Stimulated activated CD8-positive, alpha-beta memory T cell treated with anti-CD3 and anti-CD28 coated beads, Interleukin-12 subunit alpha, Interleukin-12 subunit beta, amount 100 ng/mL, for 4 hours (primary cell): Measurements from ENCODE around the gene FAM8A1.

ENCODE experiments used
- DNase-seq: peaks from one replicate; pipeline ENCODE4 v3.0.0-alpha.2; 2020; ENCODE audit warnings: low read depth

Gene FAM8A1

GRCh38 chr6:17601386-17601703 is 1.2 kb downstream of the FAM8A1 start:
- DNase-seq, result no peak

- DNase-seq, result no peak
Measured at GRCh38 chr6:17602888-17603287, 2.8 kb downstream of the FAM8A1 start.

GRCh38 chr6:17606606-17607005 is 6.5 kb downstream of the FAM8A1 start:
- no peak for DNase-seq

- DNase-seq, result no peak
Measured at GRCh38 chr6:17610835-17611234, 10.7 kb downstream of the FAM8A1 start.

- no peak for DNase-seq
Measured at GRCh38 chr6:17612048-17612447, 11.9 kb downstream of the FAM8A1 start.

- DNase-seq, result no peak
Measured at GRCh38 chr6:17615794-17616193, 15.7 kb downstream of the FAM8A1 start.

- DNase-seq, result no peak
Measured at GRCh38 chr6:17621003-17621402, 20.9 kb downstream of the FAM8A1 start.

- no peak for DNase-seq
Measured at GRCh38 chr6:17622144-17622543, 22.0 kb downstream of the FAM8A1 start.

- DNase-seq, result no peak
Measured at GRCh38 chr6:17624396-17624795, 24.3 kb downstream of the FAM8A1 start.

GRCh38 chr6:17628873-17629272 is 28.8 kb downstream of the FAM8A1 start:
- no peak for DNase-seq

GRCh38 chr6:17629824-17630510 is 29.9 kb downstream of the FAM8A1 start:
- no peak for DNase-seq

- DNase-seq, result no peak
Measured at GRCh38 chr6:17630511-17631073, 30.5 kb downstream of the FAM8A1 start.

GRCh38 chr6:17632934-17633333 is 32.8 kb downstream of the FAM8A1 start:
- DNase-seq, result no peak

GRCh38 chr6:17633465-17634188 is 33.5 kb downstream of the FAM8A1 start:
- no peak for DNase-seq

- no peak for DNase-seq
Measured at GRCh38 chr6:17635568-17635967, 35.5 kb downstream of the FAM8A1 start.

GRCh38 chr6:17638212-17638715 is 38.2 kb downstream of the FAM8A1 start:
- DNase-seq, result no peak

GRCh38 chr6:17640477-17640917 is 40.4 kb downstream of the FAM8A1 start:
- DNase-seq, result no peak

- DNase-seq, result no peak
Measured at GRCh38 chr6:17648745-17649144, 48.6 kb downstream of the FAM8A1 start.

GRCh38 chr6:17650656-17651309 is 50.7 kb downstream of the FAM8A1 start:
- DNase-seq, result no peak

GRCh38 chr6:17653198-17653882 is 53.2 kb downstream of the FAM8A1 start:
- no peak for DNase-seq

- DNase-seq, result no peak
Measured at GRCh38 chr6:17656092-17656491, 56.0 kb downstream of the FAM8A1 start.

GRCh38 chr6:17656644-17657043 is 56.5 kb downstream of the FAM8A1 start:
- no peak for DNase-seq
